Measurements from ENCODE around the gene PIGA.
A peak's percentile ranks its signal among the peaks of the same experiment; 100 is the strongest.

- TF ChIP-seq ZNF174 (CRISPR knock-in tag; IDR thresholded peaks at IDR 0.05) (no peak), ERF (CRISPR knock-in tag; IDR thresholded peaks at IDR 0.05) (no peak), MLX (CRISPR knock-in tag; conservative IDR thresholded peaks at IDR 0.05) (no peak), JUN (IDR thresholded peaks at IDR 0.05; ENCODE audit: borderline replicate concordance, low read depth, low read length) (no peak), JUN (CRISPR knock-in tag; IDR thresholded peaks at IDR 0.05; ENCODE audit: borderline replicate concordance) (no peak), E2F3 (CRISPR knock-in tag; IDR thresholded peaks at IDR 0.05) (no peak), EHMT2 (IDR thresholded peaks at IDR 0.05) (no peak), EZH2 (IDR thresholded peaks at IDR 0.05; ENCODE audit: borderline replicate concordance, low read depth, low read length) (no peak), ZNF121 (CRISPR knock-in tag; conservative IDR thresholded peaks at IDR 0.05) (no peak), REST (IDR thresholded peaks at IDR 0.05; ENCODE audit: borderline replicate concordance) (peak; percentile 52), REST (CRISPR knock-in tag; IDR thresholded peaks at IDR 0.05; ENCODE audit: low read depth) (no peak), CHD2 (IDR thresholded peaks at IDR 0.05; ENCODE audit: low read depth, low read length) (no peak)
Observed at GRCh38 chrX:15349046-15349445, 13.7 kb upstream of the PIGA start.
